GM04503 (cell line): ENCODE data around the gene REPS1.
A peak's percentile ranks its signal among the peaks of the same experiment; 100 is the strongest.
"Not testable (repeated sequence)": the region's sequence is repeated elsewhere in the genome, so short reads cannot be mapped to it uniquely, and the experiment has no call there.

Experiments used
- DNase-seq: peaks from one replicate; pipeline ENCODE4 v3.0.0-alpha.2; 2012; ENCODE audit warnings: low read depth

REPS1 gene

DNA sequence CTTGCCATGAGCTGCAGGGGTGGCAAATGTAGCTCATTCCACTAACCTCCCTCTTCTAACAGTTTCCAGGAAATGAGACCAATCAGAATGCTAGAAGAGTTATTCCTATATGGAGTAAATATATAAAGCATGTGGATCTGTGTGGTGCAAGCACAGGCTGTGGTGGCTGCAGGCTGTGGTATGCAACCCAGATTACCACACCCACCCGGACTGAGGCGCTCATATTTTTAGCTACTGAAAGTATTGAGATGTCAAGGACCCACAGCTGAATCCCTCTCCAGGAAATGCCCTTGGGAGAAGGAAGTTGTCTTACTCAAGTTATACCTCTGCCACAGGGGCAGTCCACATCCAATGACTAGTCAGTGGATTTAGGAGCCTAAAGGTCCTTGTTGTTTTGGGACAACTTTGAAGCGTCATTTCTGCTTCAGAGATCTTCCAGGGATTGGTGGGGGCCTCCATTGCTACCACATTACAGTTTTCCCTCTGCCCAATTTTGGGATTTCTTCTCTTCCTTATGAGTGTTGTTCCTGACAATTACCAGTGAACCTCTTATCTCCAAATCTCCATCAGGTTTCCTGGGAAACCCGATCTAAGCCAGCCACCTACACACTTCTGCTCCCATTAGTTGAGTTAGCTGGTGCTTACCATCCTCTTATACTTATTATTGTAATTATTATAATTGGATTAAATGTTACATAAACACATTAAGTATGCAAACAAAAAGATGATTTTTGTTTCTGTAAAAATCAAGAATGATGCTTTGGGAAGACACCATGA, 12.1 kb upstream of the REPS1 start:
- no peak for DNase-seq

DNA sequence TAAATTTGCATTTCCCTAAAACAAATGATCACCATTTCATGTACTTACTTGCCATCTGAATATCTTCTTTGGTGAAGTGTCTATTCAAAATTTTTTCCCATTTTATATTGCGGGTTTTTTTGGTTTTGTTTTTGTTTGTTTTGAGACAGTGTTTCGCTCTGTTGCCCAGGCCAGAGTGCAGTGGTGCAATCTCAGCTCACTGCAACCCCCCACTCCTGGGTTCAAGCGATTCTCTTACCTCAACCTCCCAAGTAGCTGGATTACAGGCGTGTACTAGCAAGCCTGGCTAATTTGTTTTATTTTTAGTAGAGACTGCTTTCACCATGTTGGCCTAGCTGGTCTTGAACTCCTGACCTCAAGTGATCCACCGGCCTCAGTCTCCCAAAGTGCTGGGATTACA, 9.1 kb upstream of the REPS1 start:
- DNase-seq: no peak

DNA sequence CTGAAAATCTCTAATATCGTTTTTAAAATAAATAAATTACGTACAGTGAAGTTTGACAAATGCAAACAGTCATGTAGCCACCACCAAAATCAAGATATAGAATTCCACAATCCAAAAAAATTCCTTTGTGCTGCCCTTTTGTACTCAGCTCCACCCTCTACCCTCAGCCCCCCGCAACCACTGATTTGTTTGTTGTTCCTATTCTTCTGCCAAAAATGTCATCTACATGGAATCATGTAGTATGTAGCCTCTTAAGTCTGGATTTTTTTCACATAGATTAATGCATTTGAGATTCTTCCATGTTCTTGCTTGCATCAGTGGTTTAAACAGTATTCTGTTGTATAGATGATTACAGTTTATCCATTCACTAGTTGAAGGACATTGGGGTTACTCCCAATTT, 8.5 kb upstream of the REPS1 start:
- DNase-seq: no peak

DNA sequence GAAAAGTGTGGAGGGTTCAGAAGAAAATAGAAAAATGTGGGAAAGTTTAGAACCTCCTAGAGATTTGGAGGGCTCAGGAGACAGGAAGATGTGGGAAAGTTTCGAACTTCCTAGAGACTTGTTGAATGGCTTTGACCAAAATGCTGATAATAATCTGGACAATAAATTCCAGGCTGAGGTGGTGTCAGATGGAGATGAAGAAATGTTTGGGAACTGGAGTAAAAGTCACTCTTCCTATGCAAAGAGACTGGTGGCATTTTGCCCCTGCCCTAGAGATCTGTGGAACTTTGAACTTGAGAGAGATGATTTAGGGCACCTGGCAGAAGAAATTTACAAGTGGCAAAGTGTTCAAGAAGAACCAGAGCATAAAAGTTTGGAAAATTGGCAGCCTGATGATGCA, 5.4 kb upstream of the REPS1 start:
- DNase-seq: not testable (repeated sequence)

DNA sequence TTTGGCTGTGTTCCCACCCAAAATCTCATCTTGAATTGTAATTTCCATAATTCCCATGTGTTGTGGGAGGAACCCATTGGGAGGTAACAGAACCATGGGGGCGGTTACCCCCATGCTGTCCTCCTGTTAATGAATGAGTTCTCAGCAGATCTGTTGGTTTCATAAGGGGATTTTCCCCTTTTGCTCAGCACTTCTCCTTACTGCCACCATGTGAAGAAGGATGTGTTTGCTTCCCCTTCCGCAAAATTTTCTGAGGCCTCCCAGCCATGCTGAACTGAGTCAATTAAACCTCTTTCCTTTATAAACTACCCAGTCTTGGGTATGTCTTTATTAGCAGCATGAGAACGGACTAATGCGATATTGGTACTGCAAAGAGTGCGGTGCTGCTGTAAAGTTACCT, 4.9 kb upstream of the REPS1 start:
- not testable (repeated sequence) for DNase-seq

DNA sequence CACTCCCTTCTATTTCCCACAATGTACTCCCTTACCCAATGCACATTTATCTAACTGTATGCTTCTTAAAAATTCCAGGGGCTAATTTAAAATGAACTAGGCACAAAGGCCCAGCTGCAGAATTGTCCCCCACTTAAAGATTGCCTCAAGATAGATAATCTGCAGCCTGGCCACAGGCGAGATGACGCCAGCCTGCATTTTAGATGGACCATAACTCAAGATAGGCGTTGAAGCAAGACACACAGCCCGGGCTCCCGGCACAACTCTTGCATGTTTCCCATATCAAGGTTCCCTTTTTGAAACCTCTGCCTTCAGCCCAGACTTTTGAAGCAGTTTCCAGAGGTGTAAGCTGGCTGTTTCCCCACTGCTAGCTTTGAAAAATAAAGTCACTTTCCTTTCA, 3.2 kb upstream of the REPS1 start:
- DNase-seq: no peak

DNA sequence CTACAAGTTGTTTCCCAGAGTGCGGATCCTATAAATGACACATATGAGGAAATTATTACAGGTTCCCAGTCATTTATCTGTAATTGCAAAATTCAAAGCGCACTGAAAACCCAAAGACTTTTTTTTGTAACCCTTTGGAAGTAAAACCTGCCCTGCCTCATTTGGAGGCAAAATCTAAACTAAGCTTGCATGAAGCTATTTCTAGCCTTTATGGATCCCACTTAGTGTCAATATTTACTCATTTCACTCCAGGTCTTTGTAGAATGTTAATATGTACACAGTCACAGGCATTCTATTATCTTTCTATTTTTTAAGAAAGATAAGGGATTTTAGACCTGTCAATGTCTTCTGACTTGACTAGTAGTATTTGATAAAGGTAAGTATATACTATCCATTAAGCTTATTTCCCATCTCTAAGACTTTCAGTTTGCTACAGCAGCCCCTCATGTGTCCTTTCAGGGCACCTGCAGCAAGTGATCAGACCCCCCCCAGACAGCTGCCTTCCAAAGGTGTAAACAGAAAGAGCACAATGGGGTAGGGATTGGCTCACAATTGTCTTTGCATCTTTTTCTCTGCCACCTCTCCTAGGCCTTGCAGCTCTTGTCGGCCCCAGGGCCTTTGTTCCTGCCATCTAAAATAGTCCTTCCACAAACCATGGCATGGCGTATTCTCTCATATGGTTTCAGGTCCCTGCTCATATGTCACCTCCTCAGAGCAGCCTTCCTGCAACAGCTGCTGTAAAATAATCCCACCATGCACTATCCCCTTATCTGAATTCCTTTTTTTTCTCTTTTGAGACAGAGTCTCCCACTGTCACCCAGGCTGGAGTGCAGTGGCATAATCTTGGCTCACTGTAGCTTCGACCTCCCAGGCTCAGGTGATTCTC, 1.3 kb upstream of the REPS1 start:
- DNase-seq: no peak

DNA sequence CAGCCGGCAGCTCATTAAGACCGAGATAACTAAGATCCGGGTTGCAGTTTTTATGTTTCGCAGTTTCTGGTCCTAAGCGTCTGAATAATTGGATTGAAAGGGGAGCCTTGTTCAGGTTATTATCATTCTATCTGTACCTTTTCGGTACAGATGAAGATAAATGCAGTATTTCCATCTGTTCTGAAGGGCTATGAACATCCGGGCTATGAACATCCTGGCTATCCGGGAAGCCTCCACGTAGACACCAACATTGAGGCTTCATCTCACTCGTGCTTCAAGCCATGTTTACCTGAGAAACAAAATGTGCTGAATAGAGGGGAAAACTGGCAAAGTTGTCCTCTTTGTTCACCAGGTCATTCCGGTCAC, 399 bp upstream of the REPS1 start:
- DNase-seq: no peak

DNA sequence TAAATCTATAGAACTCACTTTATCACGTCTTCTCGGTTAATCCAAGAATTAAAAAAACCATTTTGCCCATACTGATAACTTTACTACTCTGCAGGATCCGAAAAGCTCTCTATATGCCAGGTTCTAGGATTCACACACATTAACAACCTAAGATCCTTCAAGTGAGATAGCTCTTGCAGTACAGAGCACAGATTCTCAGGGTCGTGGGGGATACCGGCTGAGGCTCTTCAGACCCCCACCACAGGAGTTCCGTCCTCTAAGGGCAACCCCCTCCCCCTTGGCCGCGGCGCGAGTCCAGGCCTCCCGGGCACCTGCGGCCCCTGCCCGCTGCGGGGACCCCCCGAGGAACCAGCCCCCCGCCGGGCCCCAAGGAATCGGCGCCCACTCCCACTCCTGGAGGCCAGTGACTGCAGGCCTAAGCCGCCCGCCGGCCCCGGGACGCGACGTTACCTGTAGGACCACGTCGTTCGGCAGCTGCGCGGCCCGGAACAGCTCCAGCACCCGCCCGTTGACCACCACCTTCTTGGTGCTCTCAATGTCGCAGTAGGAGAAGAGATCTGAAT, 892 bp downstream of the REPS1 start:
- DNase-seq: no peak

DNA sequence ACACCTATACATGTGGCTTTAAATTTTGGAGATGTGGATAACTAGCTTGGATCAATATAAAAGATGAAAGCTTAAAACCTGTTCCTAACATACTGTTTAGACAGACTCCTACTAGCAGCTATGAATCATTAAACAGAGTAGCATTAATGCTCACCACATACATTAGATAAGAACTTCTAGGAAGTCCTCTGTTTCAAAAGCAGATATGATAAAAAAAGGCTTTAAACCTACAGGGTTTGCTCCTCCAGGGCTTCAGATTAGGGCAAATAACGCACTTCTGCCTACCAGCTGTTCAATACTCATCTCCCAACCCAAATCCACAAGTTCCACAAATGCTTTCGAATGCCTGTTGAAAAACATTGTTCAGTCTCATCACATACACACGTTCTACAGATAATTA, 1.5 kb downstream of the REPS1 start:
- no peak for DNase-seq

DNA sequence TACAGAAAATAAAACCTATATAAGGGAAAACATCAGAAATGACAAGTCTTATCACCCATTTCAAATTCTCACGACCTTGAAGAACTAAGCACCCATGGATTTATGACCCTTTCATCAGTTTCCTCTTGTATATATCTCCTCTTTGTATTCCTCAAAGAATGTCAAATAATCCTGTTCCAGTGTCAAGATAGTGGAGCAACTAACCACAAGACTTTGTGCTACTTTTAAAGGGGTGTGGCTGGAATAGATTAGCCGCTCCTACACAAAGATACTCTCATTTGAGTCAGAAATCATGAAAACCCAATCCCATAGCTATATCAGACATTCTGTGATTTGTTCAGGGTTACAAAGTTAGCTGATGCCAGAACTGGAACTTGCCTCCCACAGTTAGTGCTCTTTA, 6.6 kb downstream of the REPS1 start:
- no peak for DNase-seq

DNA sequence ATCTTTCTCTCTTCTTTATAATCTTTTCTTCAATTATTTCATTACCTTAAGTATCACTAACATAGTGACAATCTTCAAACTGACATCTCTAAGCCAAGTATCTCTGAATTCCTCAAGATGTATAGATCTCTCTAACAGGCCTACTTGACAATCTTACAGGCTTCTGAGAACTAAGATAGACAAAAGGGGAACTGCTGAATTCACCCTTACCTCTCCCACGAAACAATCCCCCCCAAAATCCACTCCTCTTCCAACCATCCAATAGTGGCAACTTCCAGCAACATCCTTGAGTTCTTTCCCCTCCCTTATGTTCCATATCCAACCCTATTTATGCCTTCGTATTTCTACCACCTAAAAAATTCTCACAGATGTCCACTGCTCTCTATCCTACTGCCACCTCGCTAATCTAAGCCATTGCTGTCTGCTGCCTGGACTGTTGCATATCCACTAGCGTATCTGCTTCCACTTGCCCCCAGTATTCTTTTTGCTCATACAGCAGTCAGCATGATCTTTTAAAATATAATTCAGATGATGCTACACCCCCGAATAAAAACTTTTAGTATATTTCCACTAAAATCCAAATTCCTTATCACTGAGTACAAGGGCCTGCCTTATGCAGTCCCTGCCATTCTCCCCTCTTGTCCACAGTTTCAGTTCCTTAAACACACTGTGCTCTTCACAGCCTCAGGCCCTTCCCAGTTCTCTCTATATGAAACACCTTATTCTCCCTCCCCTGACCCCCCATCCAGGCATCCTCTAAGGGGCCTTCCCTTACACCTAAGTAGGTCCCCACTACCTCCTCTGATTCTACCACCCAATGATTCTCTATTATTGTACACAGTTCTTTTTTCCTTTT, 8.0 kb downstream of the REPS1 start:
- DNase-seq: no peak

DNA sequence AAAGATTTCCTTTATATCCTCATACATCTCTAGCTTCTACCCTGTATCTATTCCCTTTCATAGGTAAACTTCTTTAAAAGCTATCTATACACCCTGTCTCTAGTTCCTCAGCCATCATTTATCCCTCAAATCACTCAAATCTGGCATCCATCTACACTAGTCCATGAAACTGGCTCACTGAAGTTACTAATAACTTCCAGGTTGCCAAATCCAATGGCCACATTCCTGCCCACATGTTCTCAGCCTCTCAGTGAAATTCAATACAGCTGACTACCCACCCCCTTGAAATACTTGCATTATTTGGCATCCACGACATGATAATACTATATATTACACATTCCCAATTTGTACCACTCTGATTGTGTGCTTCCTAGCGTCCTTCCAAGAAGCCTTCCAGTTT, 8.7 kb downstream of the REPS1 start:
- DNase-seq: no peak

DNA sequence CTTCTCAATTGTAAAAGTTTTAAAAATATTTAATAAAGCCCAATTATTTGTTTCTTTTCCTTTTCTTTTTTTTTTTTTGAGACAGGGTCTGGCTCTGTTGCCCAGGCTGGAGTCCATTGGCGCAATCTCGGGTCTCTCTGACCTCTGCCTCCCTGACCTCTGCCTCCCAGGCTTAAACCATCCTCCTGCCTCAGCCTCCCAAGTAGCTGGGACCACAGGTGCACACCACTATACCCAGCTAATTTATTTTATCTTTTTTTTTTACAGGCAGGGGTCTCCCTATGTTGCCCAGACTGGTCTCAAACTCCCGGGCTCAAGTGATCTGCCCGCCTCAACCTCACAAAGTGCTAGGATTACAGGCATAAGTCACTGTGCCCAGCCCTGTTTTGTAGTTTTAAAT, 9.8 kb downstream of the REPS1 start:
- DNase-seq: no peak

DNA sequence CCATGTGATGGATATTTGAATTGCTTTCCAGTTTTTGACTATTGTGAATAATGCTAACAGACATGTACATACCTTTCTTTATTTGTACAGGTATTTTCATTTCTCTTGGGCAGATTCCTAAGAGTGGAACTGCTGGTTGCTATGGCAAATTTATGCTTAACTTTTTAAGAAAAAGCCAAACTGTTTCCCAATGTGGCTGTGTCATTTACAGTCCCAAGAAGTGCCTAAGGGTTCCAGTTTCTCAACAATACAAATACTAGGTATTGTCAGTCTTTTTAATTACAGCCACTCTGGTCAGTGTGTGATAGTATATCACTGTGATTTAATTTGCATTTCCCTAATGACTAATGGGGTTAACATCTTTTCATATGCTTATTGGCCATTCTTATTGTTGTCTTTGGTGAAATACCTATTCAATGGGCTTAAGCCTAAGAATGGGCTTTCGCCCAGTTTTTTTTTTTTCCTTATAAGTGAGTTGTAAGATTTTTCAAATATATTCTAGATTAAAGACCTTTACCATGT, 10.3 kb downstream of the REPS1 start:
- no peak for DNase-seq

DNA sequence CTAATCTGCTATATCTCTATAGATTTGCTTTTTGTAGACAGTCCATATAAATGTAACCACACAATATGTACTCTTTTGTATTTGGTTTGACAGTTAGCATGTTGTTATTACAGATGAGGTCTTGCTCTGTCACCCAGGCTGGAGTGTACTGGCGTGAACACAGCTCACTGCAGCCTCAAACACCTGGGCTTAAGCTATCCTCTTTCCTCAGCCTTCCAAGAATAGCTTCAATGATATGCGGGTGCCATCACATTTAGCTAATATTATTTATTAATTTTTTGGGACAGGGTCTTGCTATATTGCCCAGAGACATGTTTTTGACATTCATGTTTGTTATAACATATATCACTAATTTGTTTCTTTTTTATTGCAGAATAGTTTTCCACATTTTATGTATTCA, 10.8 kb downstream of the REPS1 start:
- no peak for DNase-seq

DNA sequence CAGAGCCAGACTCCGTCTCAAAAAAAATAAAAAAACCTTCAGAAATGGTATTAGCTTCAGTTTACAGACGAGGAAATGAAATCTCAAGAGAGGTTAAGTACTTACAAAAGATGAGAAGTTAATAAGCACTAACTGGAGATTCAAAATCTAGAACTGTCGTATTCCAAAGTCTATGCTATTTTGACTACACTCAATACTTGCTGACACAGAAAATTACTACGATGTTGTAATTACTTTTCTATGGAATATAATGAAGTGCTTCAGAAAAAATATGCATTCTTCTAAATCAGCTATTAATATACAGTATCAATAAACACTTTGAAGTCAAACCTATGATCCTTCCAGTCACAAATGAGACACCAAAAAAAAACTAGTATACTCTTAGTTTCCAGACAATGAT, 12.2 kb downstream of the REPS1 start:
- DNase-seq: no peak

DNA sequence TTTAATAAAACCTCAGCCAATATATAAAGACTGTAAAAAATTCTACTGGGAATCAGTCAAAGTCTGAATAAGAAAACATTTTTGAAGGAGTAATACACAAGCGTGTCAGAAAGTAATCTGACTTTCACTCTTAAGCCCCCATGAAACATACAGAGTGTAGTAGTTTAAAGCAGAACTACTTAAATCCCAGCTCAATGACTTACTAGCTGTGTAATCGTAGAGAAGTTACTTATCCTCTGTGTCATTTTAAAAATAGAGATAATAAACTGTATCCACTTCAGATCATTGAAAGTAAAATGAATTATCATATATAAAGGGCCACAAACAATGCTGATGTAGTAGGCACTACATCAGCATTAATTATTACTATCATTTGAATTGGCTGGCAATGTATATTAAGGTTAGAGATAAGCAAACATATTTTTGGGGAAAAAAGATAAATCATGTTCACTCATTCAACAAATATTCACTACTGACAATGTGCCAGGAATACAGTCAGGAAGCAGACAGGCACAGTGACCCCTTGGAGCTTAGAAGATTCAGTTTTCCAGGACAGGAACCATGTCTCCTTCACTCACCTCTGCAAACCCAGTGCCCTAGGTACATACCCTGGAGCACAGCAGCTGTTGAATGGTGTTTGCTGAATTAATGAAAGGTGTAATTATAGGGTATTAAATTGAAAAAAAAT, 14.4 kb downstream of the REPS1 start:
- DNase-seq: no peak

DNA sequence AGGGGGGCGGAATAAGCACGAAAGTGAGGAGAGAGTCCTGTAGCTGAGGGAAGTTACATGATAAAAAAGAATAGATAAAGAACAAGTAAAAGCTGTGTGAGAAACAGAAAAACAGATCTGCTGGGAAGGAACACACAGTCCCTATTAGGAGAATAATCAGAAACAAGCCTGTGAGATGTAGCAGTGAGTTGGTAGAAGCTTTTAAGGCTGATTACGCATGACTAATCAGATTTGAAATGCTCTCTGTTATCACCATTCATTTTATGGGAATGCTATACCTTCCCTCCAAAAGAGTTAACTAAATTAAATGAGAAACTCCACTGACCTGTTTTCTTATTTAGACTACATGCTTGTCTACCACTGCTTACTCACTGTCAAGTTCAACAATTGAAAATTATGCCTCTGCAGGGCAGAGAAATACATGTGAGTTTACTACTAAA, 15.8 kb downstream of the REPS1 start:
- no peak for DNase-seq

DNA sequence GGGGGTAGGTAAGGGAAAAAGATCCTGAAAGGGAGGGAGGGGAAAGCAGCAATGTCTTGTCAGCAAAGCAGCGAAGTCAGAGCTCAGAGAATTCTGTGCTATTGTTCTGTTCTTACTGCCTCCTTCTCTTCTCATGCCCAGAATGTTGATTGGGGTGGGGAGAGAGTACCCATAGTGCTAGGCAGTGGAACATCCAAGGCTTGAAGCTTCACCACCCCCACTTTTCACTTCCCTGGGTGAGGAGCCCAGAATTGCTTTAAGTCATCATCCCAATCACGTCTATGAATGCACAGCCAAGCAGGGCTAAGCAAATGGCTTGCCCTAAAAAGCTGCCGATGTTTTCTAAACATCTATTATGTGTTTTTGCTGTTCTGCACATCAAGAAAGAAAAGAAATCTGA, 16.5 kb downstream of the REPS1 start:
- DNase-seq: no peak

DNA sequence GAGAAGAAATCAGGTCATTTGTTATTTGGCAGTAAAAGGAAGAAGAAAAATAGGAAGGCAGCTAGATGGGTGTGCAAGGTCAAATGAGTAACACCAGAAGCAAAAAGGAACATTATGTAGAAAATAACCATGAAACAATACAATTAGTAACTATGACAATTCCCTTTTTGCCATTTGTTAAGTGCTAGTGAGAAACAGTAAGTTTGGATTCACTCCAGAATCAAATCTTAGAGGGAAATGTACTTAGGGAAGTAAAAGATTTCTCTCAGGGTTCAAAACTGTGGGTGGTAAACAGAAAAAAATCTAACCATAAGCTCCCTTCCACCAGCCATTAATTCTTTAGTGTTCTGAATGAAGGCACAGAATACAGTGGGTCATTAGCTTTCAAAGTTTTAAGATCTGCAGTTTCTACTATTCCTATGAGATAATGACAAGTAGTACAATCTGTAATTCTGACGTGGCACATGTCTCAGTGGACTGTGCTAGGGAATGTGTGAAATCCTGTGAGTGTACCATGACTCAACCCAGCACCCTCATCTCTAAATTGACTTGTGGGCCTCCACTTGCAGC, 17.1 kb downstream of the REPS1 start:
- peak; percentile 84 for DNase-seq
